WI38 (cell line): ENCODE results near the gene RAB7B.

Experiments used
- H3K4me3 ChIP-seq: 2 replicates; pipeline ENCODE4 v1.5.1; 2011; ENCODE audit warnings: low read depth, mild to moderate bottlenecking, control low read depth, low read length
- CTCF ChIP-seq: IDR thresholded peaks from 2 replicates; pipeline ENCODE4 v1.5.1; 2012; ENCODE audit warnings: low read depth, mild to moderate bottlenecking, control low read depth, low read length

Gene RAB7B

GRCh38 chr1:206032380-206033140 is 29.4 kb upstream of the RAB7B start:
- H3K4me3 ChIP-seq = no peak overlapping the region
- no peak for TF ChIP-seq CTCF

GRCh38 chr1:206030714-206031113 is 27.5 kb upstream of the RAB7B start:
- H3K4me3 ChIP-seq = no peak overlapping the region
- peak; percentile 89 for TF ChIP-seq CTCF

GRCh38 chr1:206030191-206030590 is 27.0 kb upstream of the RAB7B start:
- H3K4me3 ChIP-seq = no peak overlapping the region
- TF ChIP-seq CTCF = no peak

GRCh38 chr1:206029484-206029883 is 26.3 kb upstream of the RAB7B start:
- no peak overlapping the region for H3K4me3 ChIP-seq
- no peak for TF ChIP-seq CTCF

GRCh38 chr1:206025283-206025820 is 22.2 kb upstream of the RAB7B start:
- H3K4me3 ChIP-seq = no peak overlapping the region
- TF ChIP-seq CTCF = no peak

GRCh38 chr1:206023695-206024094 is 20.5 kb upstream of the RAB7B start, which contains the start of gene CTSE:
Gene CTSE (minus strand): TSS chr1:206023895. CDS start chr1:206023791, 104 bp downstream.
- no peak for TF ChIP-seq CTCF
- H3K4me3 ChIP-seq = no peak within 1 kb of the TSS

GRCh38 chr1:206022766-206023165 is 19.6 kb upstream of the RAB7B start:
- TF ChIP-seq CTCF = no peak
- H3K4me3 ChIP-seq = no peak overlapping the region
